Natural killer cell treated with Interleukin-12 subunit alpha and Interleukin-12 subunit beta and Interleukin-15 and Interleukin-18, amount 100 ng/mL, for 72 hours (primary cell): ENCODE data around the gene CLDN24. TPM values are rescaled to one million over a fixed set of nuclear protein-coding genes. Genes with fewer than 3 reads are reported as not detected.

Experiments
- ATAC-seq, 2 donors: fragments of 150-1000 bp; cut with Tn5 transposase in 1 of 2; sonication (Bioruptor Pico), chemical (Tn5 transposase) in 1 of 2; 2 replicates each; pipeline ENCODE4 v1.10.0; 2021
- DNase-seq: peaks from one replicate; pipeline ENCODE4 v3.0.0; 2022; ENCODE audit warnings: low spot score
- H3K27ac Mint-ChIP-seq, 2 donors: 1 replicate in 1 of 2; 2 replicates in 1 of 2; pipeline ENCODE4 v1.8.0; 2022; ENCODE audit warnings: mixed read lengths in 2 of 2, mild to moderate bottlenecking in 1 of 2, moderate library complexity in 1 of 2
- H3K27me3 Mint-ChIP-seq, 2 donors: 1 replicate in 1 of 2; 2 replicates in 1 of 2; pipeline ENCODE4 v1.8.0; 2022; ENCODE audit warnings: mixed read lengths in 2 of 2
- H3K36me3 Mint-ChIP-seq: one replicate; pipeline ENCODE4 v1.8.0; 2022; ENCODE audit warnings: mixed read lengths
- H3K4me1 Mint-ChIP-seq, 2 donors: 1 replicate in 1 of 2; 2 replicates in 1 of 2; pipeline ENCODE4 v1.8.0; 2022; ENCODE audit warnings: low read depth in 2 of 2, mixed read lengths in 2 of 2, mild to moderate bottlenecking in 1 of 2
- H3K4me3 Mint-ChIP-seq: one replicate; pipeline ENCODE4 v1.8.0; 2022; ENCODE audit warnings: mixed read lengths
- H3K9me3 Mint-ChIP-seq: 2 replicates; pipeline ENCODE4 v1.8.0; 2022; ENCODE audit warnings: mixed read lengths
- total RNA-seq, 2 donors: library from RNA; stranded (reverse); gene quantifications; one replicate each; pipeline ENCODE4 v1.2.3, GENCODE V29; 2022

Gene CLDN24
- total RNA-seq, 2 donors from 2014 or later: not detected

DNA sequence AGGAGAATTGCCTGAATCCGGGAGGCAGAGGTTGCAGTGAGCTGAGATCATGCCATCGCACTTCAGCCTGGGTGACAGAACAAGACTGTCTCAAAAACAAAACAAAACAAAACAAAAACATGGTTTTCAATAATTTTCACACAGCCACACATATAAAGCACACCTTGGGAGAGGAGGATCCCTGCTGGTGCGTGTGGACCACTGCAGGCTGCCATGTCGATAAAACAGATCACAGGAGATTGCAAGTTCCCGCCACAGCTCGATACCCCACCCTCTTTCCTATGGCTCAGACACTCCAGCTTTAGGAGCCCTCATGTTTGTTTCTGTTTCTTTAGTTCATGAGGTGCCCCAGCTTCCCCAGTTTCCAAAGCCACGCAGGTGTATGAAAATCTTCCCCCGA, 31.3 kb upstream of the CLDN24 start:
- Mint-ChIP-seq H3K27me3 (peaks cover 9 to 21% of the 10 kb centered on the region in 2 donors), H3K4me3 (no peak overlapping the region), H3K9me3 (peaks cover 3% of the 10 kb centered on the region), H3K4me1 (peaks cover 17 to 19% of the 10 kb centered on the region in 2 donors), H3K36me3 (peaks cover 6% of the 10 kb centered on the region), H3K27ac (no peak overlapping the region)
- no peak for ATAC-seq
- DNase-seq: peak; percentile 10

- peaks cover 6% of the 10 kb centered on the region for H3K36me3 Mint-ChIP-seq
- H3K27ac Mint-ChIP-seq: no peak overlapping the region
- H3K4me1 Mint-ChIP-seq: peaks cover 18 to 20% of the 10 kb centered on the region in 2 donors
- DNase-seq: peak; percentile 8
- H3K9me3 Mint-ChIP-seq: peaks cover 3% of the 10 kb centered on the region
- H3K4me3 Mint-ChIP-seq: no peak overlapping the region
- H3K27me3 Mint-ChIP-seq: peaks cover 9 to 22% of the 10 kb centered on the region in 2 donors
- ATAC-seq: no peak
Measured at GRCh38 chr4:183352546-183352945, 30.3 kb upstream of the CLDN24 start.

- DNase-seq (peak; percentile 32), ATAC-seq (no peak)
- H3K4me3 Mint-ChIP-seq: peak overlapping the region; percentile 33
- peaks cover 18 to 20% of the 10 kb centered on the region in 2 donors for H3K4me1 Mint-ChIP-seq
- H3K27me3 Mint-ChIP-seq: peaks cover 12 to 19% of the 10 kb centered on the region in 2 donors
- peaks cover 3% of the 10 kb centered on the region for H3K9me3 Mint-ChIP-seq
- peak overlapping the region; percentile 9 to 25 for H3K27ac Mint-ChIP-seq
- peaks cover 6% of the 10 kb centered on the region for H3K36me3 Mint-ChIP-seq
Measured at GRCh38 chr4:183350317-183351071, 28.3 kb upstream of the CLDN24 start.

DNA sequence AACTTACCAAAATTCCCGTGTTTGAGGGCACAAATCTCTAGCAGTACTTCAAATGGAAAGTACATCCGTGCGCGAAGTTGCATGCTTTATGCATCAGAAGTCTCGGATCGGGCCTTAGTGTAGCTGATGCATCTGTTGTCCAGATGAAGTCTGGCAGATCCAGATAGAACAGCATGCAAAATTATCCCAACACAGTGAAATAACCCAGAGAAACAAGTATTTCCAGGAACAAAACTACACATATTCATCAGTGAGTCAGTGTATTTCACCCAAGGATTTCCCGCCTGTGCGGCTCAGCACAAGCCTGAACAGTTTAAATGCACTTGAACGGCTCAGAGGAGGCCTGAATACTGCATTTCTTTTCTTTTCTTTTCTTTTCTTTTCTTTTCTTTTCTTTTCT, 27.4 kb upstream of the CLDN24 start:
- Mint-ChIP-seq H3K27ac (peak overlapping the region; percentile 56 to 76), H3K4me1 (peaks cover 18 to 20% of the 10 kb centered on the region in 2 donors), H3K36me3 (peaks cover 6% of the 10 kb centered on the region), H3K27me3 (peaks cover 16 to 23% of the 10 kb centered on the region in 2 donors), H3K9me3 (peaks cover 3% of the 10 kb centered on the region), H3K4me3 (peak overlapping the region; percentile 58)
- DNase-seq (peak; percentile 39), ATAC-seq (no peak)

DNA sequence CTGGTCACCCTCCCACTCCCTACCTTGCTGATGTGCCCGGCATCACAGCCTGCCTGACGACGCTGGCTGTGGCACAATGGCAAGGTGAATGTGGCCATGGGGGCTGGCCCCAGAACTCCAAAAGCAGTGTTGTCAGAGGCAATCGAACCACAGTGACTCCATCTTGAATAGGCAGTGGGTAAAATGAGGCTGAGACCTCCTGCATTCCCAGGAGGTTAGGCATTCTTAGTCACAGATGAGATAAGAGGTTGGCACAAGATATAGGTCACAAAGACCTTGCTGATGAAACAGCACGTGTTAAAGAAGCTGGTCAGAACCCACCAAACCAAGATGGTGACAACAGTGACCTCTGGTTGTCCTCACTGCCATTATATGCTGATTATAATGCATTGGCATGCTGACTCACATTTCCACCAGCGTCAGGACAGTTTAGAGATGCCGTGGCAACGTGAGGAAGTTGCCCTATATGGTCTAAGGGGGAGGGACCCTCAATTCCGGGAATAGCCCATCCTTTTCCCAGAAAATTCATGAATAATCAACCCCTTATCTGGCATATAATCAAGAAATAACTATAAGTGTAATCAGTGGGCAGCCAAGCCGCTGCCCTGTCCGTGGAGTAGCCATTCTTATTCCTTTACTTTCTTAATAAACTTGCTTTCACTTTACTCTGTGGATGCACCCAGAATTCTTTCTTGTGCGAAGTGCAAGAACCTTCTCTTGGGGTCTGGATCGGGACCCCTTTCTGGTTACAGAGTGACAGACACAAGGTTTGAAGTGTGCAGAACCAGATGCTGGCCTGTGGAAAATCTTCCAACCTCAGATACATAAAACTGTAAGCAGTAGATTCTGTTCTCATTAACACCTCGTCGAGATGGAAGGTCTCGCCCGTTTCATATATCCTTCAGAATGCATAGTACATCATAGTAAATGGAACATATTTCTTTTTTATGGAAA, 26.8 kb upstream of the CLDN24 start:
- H3K4me1 Mint-ChIP-seq: peaks cover 18 to 20% of the 10 kb centered on the region in 2 donors
- DNase-seq (peak; percentile 75), ATAC-seq (peak; percentile 95 to 96)
- H3K27ac Mint-ChIP-seq: peak overlapping the region; percentile 56 to 76
- H3K27me3 Mint-ChIP-seq: peaks cover 16 to 20% of the 10 kb centered on the region in 2 donors
- H3K9me3 Mint-ChIP-seq: peaks cover 3% of the 10 kb centered on the region
- H3K4me3 Mint-ChIP-seq: peak overlapping the region; percentile 58
- H3K36me3 Mint-ChIP-seq: peaks cover 6% of the 10 kb centered on the region

GRCh38 chr4:183348136-183348535, 25.9 kb upstream of the CLDN24 start:
- DNase-seq (peak; percentile 25), ATAC-seq (no peak)
- peaks cover 16 to 20% of the 10 kb centered on the region in 2 donors for H3K27me3 Mint-ChIP-seq
- no peak overlapping the region for H3K4me3 Mint-ChIP-seq
- peaks cover 6% of the 10 kb centered on the region for H3K36me3 Mint-ChIP-seq
- peaks cover 20 to 21% of the 10 kb centered on the region in 2 donors for H3K4me1 Mint-ChIP-seq
- peaks cover 3% of the 10 kb centered on the region for H3K9me3 Mint-ChIP-seq
- peak overlapping the region in 1 of 2 donors; percentile 76 for H3K27ac Mint-ChIP-seq

DNA sequence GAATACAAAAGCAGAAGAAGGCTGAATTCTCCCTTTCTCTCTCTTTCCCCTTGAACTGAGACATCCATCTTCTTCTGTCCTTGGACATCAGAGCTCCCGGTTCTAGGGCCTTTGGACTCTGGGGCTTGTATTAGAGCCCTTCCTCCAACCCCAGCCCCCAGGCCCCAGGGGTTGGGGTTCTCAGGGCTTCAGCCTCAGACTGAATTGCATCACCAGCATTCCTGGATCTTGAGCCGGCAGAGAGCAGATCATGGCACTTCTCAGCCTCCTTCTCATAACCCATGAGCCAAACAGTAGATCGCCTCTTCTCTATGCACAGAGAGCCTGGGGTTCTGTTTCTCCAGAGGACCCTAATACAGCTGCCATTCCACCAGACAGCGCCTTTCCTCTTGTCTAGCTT, 25.3 kb upstream of the CLDN24 start:
- Mint-ChIP-seq H3K36me3 (peaks cover 6% of the 10 kb centered on the region), H3K4me1 (peaks cover 22 to 24% of the 10 kb centered on the region in 2 donors), H3K27me3 (peaks cover 16 to 19% of the 10 kb centered on the region in 2 donors), H3K27ac (peak overlapping the region in 1 of 2 donors; percentile 12), H3K9me3 (peaks cover 3% of the 10 kb centered on the region), H3K4me3 (no peak overlapping the region)
- ATAC-seq (no peak), DNase-seq (peak; percentile 5)

- Mint-ChIP-seq H3K4me3 (no peak overlapping the region), H3K4me1 (peaks cover 22 to 24% of the 10 kb centered on the region in 2 donors), H3K36me3 (peaks cover 6% of the 10 kb centered on the region), H3K9me3 (peaks cover 3% of the 10 kb centered on the region), H3K27ac (peak overlapping the region in 1 of 2 donors; percentile 12), H3K27me3 (peaks cover 16 to 18% of the 10 kb centered on the region in 2 donors)
- ATAC-seq: no peak
- DNase-seq: peak; percentile 26
Measured at GRCh38 chr4:183347146-183347545, 24.9 kb upstream of the CLDN24 start.

- Mint-ChIP-seq H3K4me1 (peaks cover 18 to 21% of the 10 kb centered on the region in 2 donors), H3K9me3 (no peaks in the 10 kb centered on the region), H3K27me3 (peaks cover 8% of the 10 kb centered on the region in 2 donors), H3K4me3 (no peak overlapping the region), H3K36me3 (peaks cover under 1% of the 10 kb centered on the region), H3K27ac (no peak overlapping the region)
- ATAC-seq (no peak), DNase-seq (no peak)
Measured at GRCh38 chr4:183345261-183345660, 23.0 kb upstream of the CLDN24 start.

DNA sequence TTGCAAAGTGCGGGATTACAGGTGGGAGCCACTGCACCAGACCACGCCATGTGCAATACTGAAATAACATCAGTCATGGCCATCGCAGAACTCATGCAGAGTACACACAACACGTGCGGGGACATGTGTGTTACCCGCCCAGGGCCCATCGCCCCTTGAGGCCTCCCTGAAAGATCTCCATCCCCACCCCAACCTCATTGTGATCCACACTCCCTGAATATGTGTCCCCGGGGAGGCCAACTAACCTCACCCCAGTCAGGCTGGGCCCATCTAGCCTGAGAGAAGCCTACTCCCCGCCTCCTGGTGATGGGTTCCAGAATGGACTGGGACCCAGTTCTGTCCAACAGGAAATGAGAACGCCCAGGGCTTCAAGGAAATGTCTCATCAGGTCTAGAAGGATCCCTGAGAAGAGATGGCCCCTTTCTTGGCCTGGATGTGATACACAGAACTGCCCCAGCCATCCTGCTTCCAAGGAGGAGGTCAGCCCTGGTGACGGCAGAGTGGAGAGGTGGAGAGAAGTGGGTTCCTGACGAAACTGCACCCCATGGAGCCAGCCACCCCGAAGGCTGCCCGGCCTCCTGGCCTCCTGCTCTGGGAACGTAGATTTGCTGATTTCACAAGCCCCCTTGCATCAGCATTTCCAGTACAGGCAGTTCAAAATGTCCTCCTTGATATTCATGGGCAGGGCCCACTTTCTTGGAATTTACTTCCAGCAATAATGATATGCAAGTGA, 22.5 kb upstream of the CLDN24 start:
- H3K4me3 Mint-ChIP-seq: no peak overlapping the region
- no peak overlapping the region for H3K27ac Mint-ChIP-seq
- H3K27me3 Mint-ChIP-seq: peaks cover 7% of the 10 kb centered on the region in 2 donors
- ATAC-seq (no peak), DNase-seq (no peak)
- no peaks in the 10 kb centered on the region for H3K36me3 Mint-ChIP-seq
- no peaks in the 10 kb centered on the region for H3K9me3 Mint-ChIP-seq
- H3K4me1 Mint-ChIP-seq: peaks cover 16 to 21% of the 10 kb centered on the region in 2 donors

GRCh38 chr4:183343730-183344129, 21.5 kb upstream of the CLDN24 start:
- H3K9me3 Mint-ChIP-seq: no peaks in the 10 kb centered on the region
- H3K36me3 Mint-ChIP-seq: no peaks in the 10 kb centered on the region
- peaks cover 7 to 12% of the 10 kb centered on the region in 2 donors for H3K4me1 Mint-ChIP-seq
- ATAC-seq (no peak), DNase-seq (no peak)
- H3K27ac Mint-ChIP-seq: no peak overlapping the region
- H3K27me3 Mint-ChIP-seq: peaks cover 7 to 10% of the 10 kb centered on the region in 2 donors
- peak overlapping the region; percentile 44 for H3K4me3 Mint-ChIP-seq

DNA sequence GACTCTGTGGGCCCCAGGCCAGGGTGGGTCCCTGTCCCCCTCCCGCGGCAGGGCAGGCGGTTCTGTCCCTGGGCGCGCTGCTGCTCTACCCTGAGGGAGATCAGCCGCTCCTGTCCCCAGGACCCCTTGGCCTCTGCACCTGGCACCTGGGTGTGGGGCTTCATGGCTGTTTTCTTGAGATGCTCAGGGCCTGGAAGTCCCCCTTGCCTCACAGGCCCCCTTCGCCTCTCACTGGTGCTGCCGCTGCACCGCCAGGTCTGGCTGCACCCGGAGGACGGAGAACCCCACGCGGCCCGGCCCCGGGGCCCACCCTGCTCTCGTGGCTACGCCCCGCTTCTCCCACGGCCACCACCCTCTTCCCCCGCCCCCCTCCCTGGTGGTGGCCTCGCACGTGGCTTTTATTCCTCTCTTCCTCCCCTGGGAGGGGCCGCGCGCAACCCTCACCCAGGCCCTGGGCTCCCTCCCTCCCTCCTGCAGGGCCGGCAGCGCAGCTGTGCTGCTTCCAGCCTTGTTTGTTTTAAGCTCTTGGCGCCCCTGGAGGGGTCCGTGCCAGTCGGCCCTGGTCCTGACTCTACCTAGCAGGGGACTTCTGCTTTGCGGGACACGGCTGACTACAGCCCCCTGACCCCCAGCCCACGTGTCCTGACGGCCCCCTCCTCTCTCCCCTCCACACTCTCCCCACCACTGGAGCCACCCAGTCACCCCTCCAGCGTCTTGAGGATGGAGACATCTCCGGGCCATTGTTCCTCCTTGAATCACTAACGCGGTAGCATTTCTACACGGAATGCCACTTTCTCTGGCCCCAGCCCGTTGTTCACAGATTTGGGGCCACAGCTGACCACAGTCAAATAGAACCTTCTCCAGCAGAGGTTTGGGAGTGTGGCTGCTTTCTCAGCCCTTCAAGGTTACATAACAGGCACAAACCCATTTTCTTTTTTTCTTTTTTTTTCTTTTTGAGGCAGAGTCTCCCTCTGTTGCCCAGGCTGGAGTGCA, 20.6 kb upstream of the CLDN24 start:
- H3K36me3 Mint-ChIP-seq: no peaks in the 10 kb centered on the region
- no peak overlapping the region for H3K27ac Mint-ChIP-seq
- peak overlapping the region; percentile 50 for H3K4me3 Mint-ChIP-seq
- ATAC-seq: peak; percentile 59 to 71
- peak; percentile 58 for DNase-seq
- H3K9me3 Mint-ChIP-seq: no peaks in the 10 kb centered on the region
- peaks cover 4 to 14% of the 10 kb centered on the region in 2 donors for H3K4me1 Mint-ChIP-seq
- peaks cover 7% of the 10 kb centered on the region in 2 donors for H3K27me3 Mint-ChIP-seq
